Activated naive CD4-positive, alpha-beta T cell treated with anti-CD3 and anti-CD28 coated beads for 36 hours (primary cell): ENCODE measurements around the gene ZBTB8A. TPM values are rescaled to one million over a fixed set of nuclear protein-coding genes. Genes with fewer than 3 reads are reported as not detected.
A peak's percentile ranks its signal among the peaks of the same experiment; 100 is the strongest.

Experiments
- CTCF ChIA-PET: fragments of 350-600 bp; sonication (Branson Sonifier 250); formaldehyde crosslinking; loops from one replicate; lab custom pipeline; 2021; ENCODE audit warnings: antibody characterized with exemption; lab: Charles Lee
- DNase-seq: peaks from one replicate; pipeline ENCODE4 v3.0.0-alpha.2; 2020
- H3K27ac Mint-ChIP-seq: one replicate; pipeline ENCODE4 v1.8.0; 2021; ENCODE audit warnings: mild to moderate bottlenecking, mixed read lengths
- H3K27me3 Mint-ChIP-seq: one replicate; pipeline ENCODE4 v1.8.0; 2021; ENCODE audit warnings: low read depth, mixed read lengths
- H3K36me3 Mint-ChIP-seq: one replicate; pipeline ENCODE4 v1.8.0; 2021; ENCODE audit warnings: low read depth, mixed read lengths
- H3K4me1 Mint-ChIP-seq: one replicate; pipeline ENCODE4 v1.8.0; 2021; ENCODE audit warnings: low read depth, mixed read lengths
- H3K4me3 Mint-ChIP-seq: one replicate; pipeline ENCODE4 v1.8.0; 2021; ENCODE audit warnings: mild to moderate bottlenecking, moderate library complexity, mixed read lengths
- H3K9me3 Mint-ChIP-seq: one replicate; pipeline ENCODE4 v1.8.0; 2021; ENCODE audit warnings: mixed read lengths
- intact Hi-C: fragments of 100-400 bp; cut with micrococcal nuclease; formaldehyde crosslinking; loops from one replicate; pipeline ENCODE4 v1.15.1; 2023
- total RNA-seq, 2 experiments: library from RNA; stranded (reverse); gene quantifications; one replicate each; pipeline ENCODE4 v1.2.3, GENCODE V29; 2021

The ZBTB8A gene
- total RNA-seq, 2 experiments from 2014 or later: 0.21 to 0.35 TPM

DNA sequence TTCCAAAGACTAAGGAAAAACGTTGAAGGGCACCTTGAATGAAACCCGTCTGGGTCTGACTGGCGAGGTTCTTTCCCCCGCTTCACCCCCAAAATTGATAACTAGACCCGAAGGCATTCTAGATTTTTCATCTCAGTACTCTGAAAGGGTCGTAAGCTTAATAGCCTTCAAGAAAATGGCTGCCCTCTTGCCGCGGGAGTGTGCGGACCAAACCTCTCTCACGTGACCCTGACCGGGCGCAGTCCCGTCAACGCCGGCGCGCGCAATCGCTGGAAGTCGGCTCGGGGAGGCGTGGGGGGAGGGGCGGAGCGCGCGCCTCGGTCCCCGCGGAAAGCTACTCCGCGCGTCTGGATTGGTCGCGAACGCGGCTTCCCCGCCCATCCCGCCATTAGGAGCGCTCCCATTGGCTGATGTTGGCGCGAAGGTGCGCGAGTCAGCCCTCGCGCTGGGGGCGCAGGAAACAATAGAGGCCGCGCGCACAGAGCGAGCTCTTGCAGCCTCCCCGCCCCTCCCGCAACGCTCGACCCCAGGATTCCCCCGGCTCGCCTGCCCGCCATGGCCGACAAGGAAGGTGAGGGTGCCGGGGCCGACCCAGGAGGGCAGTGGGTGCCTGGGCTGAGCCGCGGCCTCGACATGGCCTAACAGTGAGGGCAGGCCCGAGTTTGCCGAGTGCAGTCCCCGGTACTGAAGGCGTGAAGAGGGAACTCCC is 111.7 kb downstream of the ZBTB8A start, which contains the start of gene RBBP4:
Gene RBBP4 (plus strand): TSS at position 457 of the 709 bp plus-strand sequence. CDS start 99 bp downstream, at position 556.
- CTCF ChIA-PET: interaction anchor here (0.6 to 3.3 kb wide), 3 partner anchors 10 to 130 kb away, joined by 3 to 15 read pairs (median 4); no protein-coding TSS in a partner anchor
- H3K27ac Mint-ChIP-seq: peak within 1 kb of the TSS; percentile 100
- H3K4me1 Mint-ChIP-seq: peaks cover 50% of the 10 kb centered on the region
- peaks cover 41% of the 10 kb centered on the region for H3K36me3 Mint-ChIP-seq
- H3K9me3 Mint-ChIP-seq: no peaks in the 10 kb centered on the region
- peak; percentile 98 for DNase-seq
- H3K27me3 Mint-ChIP-seq: no peaks in the 10 kb centered on the region
- H3K4me3 Mint-ChIP-seq: peak within 1 kb of the TSS; percentile 97
- intact Hi-C loops: loop anchor here (1.0 to 10.0 kb wide), 12 partner anchors 28 to 578 kb away; partner anchors contain the start of genes BSDC1, HDAC1, KPNA6 and RNF19B

DNA sequence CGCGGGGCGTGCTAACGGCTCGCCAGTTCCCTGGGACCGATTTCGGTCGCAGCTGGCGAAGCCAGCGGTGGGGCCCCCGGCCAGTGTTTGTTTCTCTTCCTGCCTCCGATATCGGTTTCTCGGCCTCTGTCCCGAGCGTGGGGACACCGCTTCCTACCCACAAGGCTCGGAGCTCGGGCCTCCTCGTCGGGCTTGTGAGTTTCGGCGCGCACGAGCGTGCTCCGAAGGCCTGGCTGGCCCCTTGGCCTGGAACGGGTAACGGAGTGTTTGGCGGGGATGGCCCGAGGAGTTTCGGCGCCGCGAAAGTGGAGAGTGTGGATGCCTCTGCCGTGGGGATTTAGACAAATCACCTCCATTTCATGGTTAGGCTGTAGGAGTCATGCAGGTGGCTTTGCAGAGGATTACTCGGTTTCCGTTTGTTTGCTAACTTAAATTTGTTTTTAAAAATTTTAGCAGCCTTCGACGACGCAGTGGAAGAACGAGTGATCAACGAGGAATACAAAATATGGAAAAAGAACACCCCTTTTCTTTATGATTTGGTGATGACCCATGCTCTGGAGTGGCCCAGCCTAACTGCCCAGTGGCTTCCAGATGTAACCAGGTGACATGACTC is 112.3 kb downstream of the ZBTB8A start:
- intact Hi-C loops: loop anchor here (1.0 to 10.0 kb wide), 9 partner anchors 33 to 579 kb away; partner anchors contain the start of genes BSDC1, KPNA6, RNF19B and TMEM39B
- H3K4me3 Mint-ChIP-seq: peak overlapping the region; percentile 97
- CTCF ChIA-PET: interaction anchor here (1.0 kb wide), 1 partner anchor 31 kb away, joined by 4 read pairs; no protein-coding TSS in a partner anchor
- H3K4me1 Mint-ChIP-seq: peaks cover 51% of the 10 kb centered on the region
- H3K36me3 Mint-ChIP-seq: peaks cover 43% of the 10 kb centered on the region
- no peak for DNase-seq
- H3K9me3 Mint-ChIP-seq: no peaks in the 10 kb centered on the region
- no peaks in the 10 kb centered on the region for H3K27me3 Mint-ChIP-seq
- peak overlapping the region; percentile 100 for H3K27ac Mint-ChIP-seq

GRCh38 chr1:32652244-32652962 is 113.2 kb downstream of the ZBTB8A start:
- Mint-ChIP-seq H3K9me3 (no peaks in the 10 kb centered on the region), H3K4me1 (peaks cover 56% of the 10 kb centered on the region), H3K36me3 (peaks cover 49% of the 10 kb centered on the region), H3K4me3 (peak overlapping the region; percentile 97), H3K27ac (peak overlapping the region; percentile 100), H3K27me3 (no peaks in the 10 kb centered on the region)
- intact Hi-C loops: loop anchor here (5.0 to 10.0 kb wide), 3 partner anchors 258 to 545 kb away; partner anchors contain the start of genes BSDC1, KPNA6 and RNF19B
- CTCF ChIA-PET: no interaction called here
- DNase-seq: no peak

Other genes with a start within 250 kb of the ZBTB8A start
- 100 to 1,000 TPM; 111 to 120 TPM for gene HDAC1, start 247.3 kb upstream of the ZBTB8A start, total RNA-seq
- 10 to 100 TPM; 14.4 to 15.9 TPM for gene MARCKSL1, start 203.2 kb upstream of the ZBTB8A start, total RNA-seq
- gene FAM229A, start 176.9 kb upstream of the ZBTB8A start, total RNA-seq: 1 to 10 TPM; 2.1 to 3.4 TPM
- 1 to 10 TPM in 1 of 2 experiments, under 1 TPM in 1; 0.84 to 1.9 TPM for gene TSSK3, start 176.9 kb upstream of the ZBTB8A start, total RNA-seq
- gene BSDC1, start 145.0 kb upstream of the ZBTB8A start, total RNA-seq: 10 to 100 TPM; 35.2 to 38.3 TPM
- gene ZBTB8B, start 74.4 kb upstream of the ZBTB8A start, total RNA-seq: not detected
- 10 to 100 TPM; 53.7 to 56.7 TPM for gene ZBTB8OS, start 111.1 kb downstream of the ZBTB8A start, total RNA-seq
- 100 to 1,000 TPM; 381 to 409 TPM for gene RBBP4, start 111.8 kb downstream of the ZBTB8A start, total RNA-seq
- gene SYNC, start 163.3 kb downstream of the ZBTB8A start, total RNA-seq: not detected